ENCODE measurements around the gene TRPV6. TPM values are rescaled to one million over a fixed set of nuclear protein-coding genes. Genes with fewer than 3 reads are reported as not detected.

TRPV6 gene
- total RNA-seq, 1 donor from 2014 or later = not detected

DNA sequence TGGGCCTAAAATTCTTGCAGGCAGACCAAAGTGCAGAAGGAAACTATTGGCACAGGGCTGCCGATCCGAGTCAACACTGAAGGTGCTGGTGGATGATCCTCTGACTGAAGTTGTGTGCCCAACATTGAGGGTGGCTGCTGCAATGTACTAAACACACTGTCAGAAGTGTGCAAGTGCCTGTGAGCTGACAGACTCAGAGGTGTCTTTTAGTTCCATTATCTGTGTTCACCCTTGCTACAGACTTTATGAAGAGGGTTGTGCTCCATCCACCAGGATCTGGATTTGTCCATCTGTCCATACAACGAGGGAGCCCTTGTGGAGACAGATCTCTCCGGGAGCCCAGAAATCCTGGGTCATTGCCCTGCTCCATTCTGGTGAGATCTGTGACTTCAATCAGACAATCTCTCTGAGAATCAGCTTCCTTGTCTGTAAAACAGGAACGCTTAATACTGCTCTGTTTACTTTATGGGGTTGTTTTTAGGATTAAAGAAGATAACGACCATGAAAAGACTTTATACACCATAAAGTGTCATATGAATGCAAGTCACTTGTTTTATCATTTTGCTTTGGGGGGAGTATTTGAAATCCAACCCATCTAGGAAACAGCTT is 9.5 kb upstream of the TRPV6 start:
- Histone ChIP-seq H3K36me3 (no peaks in the 10 kb centered on the region), H3K27me3 (no peaks in the 10 kb centered on the region), H3K27ac (no peak overlapping the region), H3K4me3 (no peak overlapping the region), H3K9me3 (no peaks in the 10 kb centered on the region), H3K4me1 (no peaks in the 10 kb centered on the region)
- intact Hi-C loops (cut with DNase I) = no loop called here
- TF ChIP-seq, protein P1, sequence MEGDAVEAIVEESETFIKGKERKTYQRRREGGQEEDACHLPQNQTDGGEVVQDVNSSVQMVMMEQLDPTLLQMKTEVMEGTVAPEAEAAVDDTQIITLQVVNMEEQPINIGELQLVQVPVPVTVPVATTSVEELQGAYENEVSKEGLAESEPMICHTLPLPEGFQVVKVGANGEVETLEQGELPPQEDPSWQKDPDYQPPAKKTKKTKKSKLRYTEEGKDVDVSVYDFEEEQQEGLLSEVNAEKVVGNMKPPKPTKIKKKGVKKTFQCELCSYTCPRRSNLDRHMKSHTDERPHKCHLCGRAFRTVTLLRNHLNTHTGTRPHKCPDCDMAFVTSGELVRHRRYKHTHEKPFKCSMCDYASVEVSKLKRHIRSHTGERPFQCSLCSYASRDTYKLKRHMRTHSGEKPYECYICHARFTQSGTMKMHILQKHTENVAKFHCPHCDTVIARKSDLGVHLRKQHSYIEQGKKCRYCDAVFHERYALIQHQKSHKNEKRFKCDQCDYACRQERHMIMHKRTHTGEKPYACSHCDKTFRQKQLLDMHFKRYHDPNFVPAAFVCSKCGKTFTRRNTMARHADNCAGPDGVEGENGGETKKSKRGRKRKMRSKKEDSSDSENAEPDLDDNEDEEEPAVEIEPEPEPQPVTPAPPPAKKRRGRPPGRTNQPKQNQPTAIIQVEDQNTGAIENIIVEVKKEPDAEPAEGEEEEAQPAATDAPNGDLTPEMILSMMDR (IDR thresholded peaks at IDR 0.05) = no peak
- no peak for DNase-seq (ENCODE audit: low spot score in 2 of 2)

DNA sequence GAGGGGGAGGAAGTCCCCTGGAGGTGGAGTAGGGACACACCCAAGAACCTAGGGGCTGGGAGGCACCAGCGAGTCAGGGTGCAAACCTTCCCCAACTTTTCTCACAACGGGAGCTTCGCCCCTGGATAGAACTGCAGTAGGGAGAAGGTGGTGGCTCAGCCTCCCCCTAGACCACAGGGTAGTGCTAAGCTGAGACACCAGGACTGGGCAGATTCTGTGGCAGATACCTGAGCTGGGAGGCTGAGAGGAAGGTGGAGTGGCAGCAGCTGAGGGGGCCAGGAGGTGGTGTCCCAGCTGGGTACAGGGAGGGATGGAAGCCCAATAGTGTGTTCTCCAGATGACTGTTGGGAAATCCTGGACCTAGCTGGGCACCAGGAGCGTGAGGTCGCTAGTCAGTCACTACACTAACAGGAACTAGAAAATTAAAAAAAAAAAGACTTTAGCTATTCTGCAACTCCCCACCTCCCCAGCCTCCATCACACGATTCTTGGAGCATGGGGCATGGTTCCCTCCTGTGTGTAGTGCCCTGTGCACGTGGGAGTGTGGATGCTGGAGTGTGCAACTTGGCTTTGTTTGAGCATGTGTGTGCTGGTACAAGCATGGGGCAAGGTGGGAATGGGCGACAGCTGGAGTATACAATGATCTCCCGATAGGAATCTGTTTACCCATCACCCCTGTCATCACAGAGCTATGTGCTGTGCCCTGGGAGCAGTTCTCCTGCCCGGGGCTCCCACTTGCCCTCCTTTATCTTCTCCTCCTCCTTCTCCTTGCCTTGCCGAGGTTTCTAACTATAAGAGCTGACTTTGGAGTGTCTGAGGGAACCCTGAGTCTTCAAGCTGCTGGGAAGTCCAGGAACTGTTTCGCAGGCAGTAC is 8.8 kb upstream of the TRPV6 start:
- no peaks in the 10 kb centered on the region for H3K9me3 ChIP-seq
- no peaks in the 10 kb centered on the region for H3K4me1 ChIP-seq
- H3K27ac ChIP-seq = no peak overlapping the region
- no peak overlapping the region for H3K4me3 ChIP-seq
- intact Hi-C loops (cut with DNase I) = no loop called here
- no peaks in the 10 kb centered on the region for H3K27me3 ChIP-seq
- no peaks in the 10 kb centered on the region for H3K36me3 ChIP-seq
- TF ChIP-seq, protein P1 (IDR thresholded peaks at IDR 0.05) = no peak
- DNase-seq (ENCODE audit: low spot score in 2 of 2) = no peak

DNA sequence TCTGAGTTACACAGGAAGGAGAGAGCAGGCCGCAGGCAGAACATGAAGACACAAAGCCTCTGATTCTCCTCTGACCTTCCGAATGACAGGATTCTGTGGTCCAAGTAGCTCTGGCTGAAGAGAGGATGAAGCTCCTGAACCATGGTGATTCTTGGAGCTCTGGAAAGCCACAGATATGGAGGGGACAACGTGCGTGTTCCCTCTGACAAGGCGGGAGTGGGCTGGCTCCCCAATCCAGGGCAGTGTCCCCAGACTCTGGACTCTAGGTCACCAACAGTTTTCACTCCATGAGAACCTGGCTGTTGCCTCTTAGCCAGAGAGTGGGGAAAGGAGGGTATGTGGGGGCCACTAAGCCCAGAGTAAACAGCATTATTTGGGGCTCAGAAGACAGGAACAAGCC is 7.4 kb upstream of the TRPV6 start:
- intact Hi-C loops (cut with DNase I) = no loop called here
- no peak overlapping the region for H3K27ac ChIP-seq
- no peaks in the 10 kb centered on the region for H3K36me3 ChIP-seq
- no peak for DNase-seq (ENCODE audit: low spot score in 2 of 2)
- TF ChIP-seq, protein P1 (IDR thresholded peaks at IDR 0.05) = no peak
- no peaks in the 10 kb centered on the region for H3K9me3 ChIP-seq
- no peaks in the 10 kb centered on the region for H3K27me3 ChIP-seq
- no peak overlapping the region for H3K4me3 ChIP-seq
- no peaks in the 10 kb centered on the region for H3K4me1 ChIP-seq

DNA sequence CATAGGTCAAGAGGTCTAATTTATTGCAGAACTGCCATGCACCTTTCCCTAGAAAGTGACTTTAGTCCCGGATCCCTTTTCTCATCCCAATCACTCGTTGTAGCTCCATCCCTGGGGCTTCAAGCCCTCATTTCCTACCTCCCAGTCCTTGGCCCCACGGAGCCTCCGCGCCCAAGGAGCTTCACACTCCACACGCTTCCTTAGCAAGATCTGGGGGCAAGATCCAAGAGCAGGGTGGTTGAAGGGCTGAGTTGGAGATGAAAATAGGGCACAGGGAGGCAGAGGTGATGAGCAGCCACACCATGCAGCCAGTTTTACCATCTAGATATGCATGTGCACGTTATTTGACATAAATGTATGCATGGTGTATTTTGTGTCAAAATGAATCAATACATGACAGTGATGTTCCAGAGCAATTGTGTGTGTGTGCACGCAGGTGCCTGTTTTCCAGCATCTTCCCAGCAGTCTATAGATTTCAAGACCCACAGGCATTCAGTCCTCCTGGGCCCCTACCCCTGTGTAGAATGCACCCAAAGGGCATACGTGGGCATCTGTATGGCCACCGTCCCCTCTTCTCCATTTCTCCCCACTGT is 6.0 kb upstream of the TRPV6 start:
- Histone ChIP-seq H3K4me3 (no peak overlapping the region), H3K9me3 (no peaks in the 10 kb centered on the region), H3K27me3 (no peaks in the 10 kb centered on the region), H3K4me1 (no peaks in the 10 kb centered on the region), H3K27ac (no peak overlapping the region), H3K36me3 (no peaks in the 10 kb centered on the region)
- intact Hi-C loops (cut with DNase I) = no loop called here
- DNase-seq (ENCODE audit: low spot score in 2 of 2) = no peak
- TF ChIP-seq, protein P1 (IDR thresholded peaks at IDR 0.05) = no peak

DNA sequence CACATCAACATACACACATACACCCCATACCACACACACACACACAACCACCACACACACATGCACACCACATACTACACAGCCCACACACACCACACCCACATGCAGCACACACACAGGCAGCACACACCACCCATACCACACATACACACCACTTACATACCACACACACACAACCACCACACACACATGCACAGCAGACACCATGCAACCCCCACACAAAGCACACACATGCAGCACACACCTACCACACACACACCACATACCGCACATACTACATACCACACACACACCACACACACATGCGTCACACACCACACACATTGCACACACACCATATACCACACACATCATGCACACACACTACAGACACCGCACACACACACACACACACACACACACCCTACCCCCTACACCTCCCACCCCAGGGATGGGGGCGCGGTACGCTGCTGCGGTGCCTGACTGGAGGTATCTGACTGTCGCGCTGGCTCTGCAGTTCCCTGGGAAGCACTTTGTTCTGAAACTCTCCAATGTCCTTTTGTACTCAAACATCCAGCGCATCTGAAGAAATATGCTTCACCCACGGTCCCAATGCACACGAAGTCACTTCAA is 5.4 kb upstream of the TRPV6 start:
- Histone ChIP-seq H3K9me3 (no peaks in the 10 kb centered on the region), H3K36me3 (no peaks in the 10 kb centered on the region), H3K27ac (no peak overlapping the region), H3K4me1 (no peaks in the 10 kb centered on the region), H3K4me3 (no peak overlapping the region), H3K27me3 (no peaks in the 10 kb centered on the region)
- TF ChIP-seq, protein P1 (IDR thresholded peaks at IDR 0.05) = no peak
- no peak for DNase-seq (ENCODE audit: low spot score in 2 of 2)
- intact Hi-C loops (cut with DNase I) = no loop called here
